Loucy (cell line): Measurements from ENCODE around the gene NDST1.

ENCODE experiments used
- CTCF ChIP-seq: fragments of 200-600 bp; sonication (generic); conservative IDR thresholded peaks from 2 replicates; pipeline ENCODE4 v1.5.1; 2014; ENCODE audit warnings: mild to moderate bottlenecking, antibody characterized with exemption, low read length
- EZH2phosphoT487 ChIP-seq: fragments of 200-600 bp; IDR thresholded peaks from 2 replicates; pipeline ENCODE4 v1.6.1; 2018; ENCODE audit warnings: antibody characterized with exemption, mild to moderate bottlenecking, moderate library complexity, borderline replicate concordance

- no peak for TF ChIP-seq EZH2phosphoT487
- no peak for TF ChIP-seq CTCF
These were observed 33.4 kb downstream of the NDST1 start for GRCh38 chr5:150541397-150541675.
